Esophagus squamous epithelium (tissue), 5 donors: ENCODE measurements around the gene CHD2. TPM values are rescaled to one million over a fixed set of nuclear protein-coding genes. Genes with fewer than 3 reads are reported as not detected.
"Not testable (repeated sequence)": the region's sequence is repeated elsewhere in the genome, so short reads cannot be mapped to it uniquely, and the experiment has no call there.

Experiments used
- DNase-seq: peaks from one replicate; lab custom pipeline; 2025; lab: John Stamatoyannopoulos, UW
- H3K27ac ChIP-seq, 4 donors: fragments of 200-600 bp; sonication (generic); one replicate each; pipeline ENCODE4 v1.5.1; 2016 to 2019; ENCODE audit warnings: mild to moderate bottlenecking in 1 of 4
- H3K27me3 ChIP-seq, 4 donors: fragments of 200-600 bp; sonication (generic); 1 replicate in 3 of 4; 2 replicates in 1 of 4; pipeline versions ENCODE4 v1.5.1 to v1.6.0; 2017 to 2021; ENCODE audit warnings: antibody characterized with exemption in 1 of 4
- H3K36me3 ChIP-seq, 3 donors: fragments of 200-600 bp; sonication (generic); one replicate each; pipeline ENCODE4 v1.5.1; 2016 to 2019
- H3K4me1 ChIP-seq, 3 donors: fragments of 200-600 bp; sonication (generic); one replicate each; pipeline ENCODE4 v1.5.1; 2017 to 2019
- H3K4me3 ChIP-seq, 4 donors: fragments of 200-600 bp; sonication (generic); 1 replicate in 3 of 4; 2 replicates in 1 of 4; pipeline ENCODE4 v1.5.1; 2016 to 2019; ENCODE audit warnings: mild to moderate bottlenecking in 2 of 4, moderate library complexity in 1 of 4
- H3K9me3 ChIP-seq, 3 donors: fragments of 200-600 bp; sonication (generic); one replicate each; pipeline ENCODE4 v1.5.1; 2016 to 2019
- POLR2A ChIP-seq, 4 donors: fragments of 450-650 bp; IDR thresholded peaks; one replicate each; pipeline ENCODE4 v1.6.1; 2017; ENCODE audit warnings: antibody characterized with exemption in 4 of 4, mild to moderate bottlenecking in 4 of 4, moderate library complexity in 3 of 4
- WGBS, 2 donors: methylation state at CpG; one replicate each; pipeline ENCODE4 v1.1.5; 2018; 5-methylcytosine and 5-hydroxymethylcytosine counted together
- intact Hi-C: fragments of 100-400 bp; cut with DNase I; formaldehyde crosslinking; loops from one replicate; pipeline ENCODE4 v1.15.0; 2022
- total RNA-seq, 4 donors: library from RNA; depleted of rRNA; stranded (reverse); fragments of >200 nt; gene quantifications; one replicate each; pipeline ENCODE4 v1.1.0, GENCODE V29; 2016
- TF ChIP-seq, protein P1 (sequence below), 6 experiments: fragments of 450-650 bp in 4 of 6; fragments of 200-600 bp in 2 of 6; sonication (generic) in 2 of 6; IDR thresholded peaks; one replicate each; pipeline ENCODE4 v1.5.1; 2016 to 2019; ENCODE audit warnings: antibody characterized with exemption in 6 of 6, mild to moderate bottlenecking in 4 of 6, moderate library complexity in 4 of 6
- donor health status: DM: yes; HTN: yes; CAD: no.

The CHD2 gene
- total RNA-seq, 4 donors from 2014 or later: 36.1 to 132 (median 74.8) TPM

- no peak overlapping the region for H3K4me3 ChIP-seq
- peaks cover 0 to 19% (median 10%) of the 10 kb centered on the region in 3 donors for H3K4me1 ChIP-seq
- no peak for DNase-seq
- TF ChIP-seq POLR2A (IDR thresholded peaks at IDR 0.05): no peak
- TF ChIP-seq, protein P1, sequence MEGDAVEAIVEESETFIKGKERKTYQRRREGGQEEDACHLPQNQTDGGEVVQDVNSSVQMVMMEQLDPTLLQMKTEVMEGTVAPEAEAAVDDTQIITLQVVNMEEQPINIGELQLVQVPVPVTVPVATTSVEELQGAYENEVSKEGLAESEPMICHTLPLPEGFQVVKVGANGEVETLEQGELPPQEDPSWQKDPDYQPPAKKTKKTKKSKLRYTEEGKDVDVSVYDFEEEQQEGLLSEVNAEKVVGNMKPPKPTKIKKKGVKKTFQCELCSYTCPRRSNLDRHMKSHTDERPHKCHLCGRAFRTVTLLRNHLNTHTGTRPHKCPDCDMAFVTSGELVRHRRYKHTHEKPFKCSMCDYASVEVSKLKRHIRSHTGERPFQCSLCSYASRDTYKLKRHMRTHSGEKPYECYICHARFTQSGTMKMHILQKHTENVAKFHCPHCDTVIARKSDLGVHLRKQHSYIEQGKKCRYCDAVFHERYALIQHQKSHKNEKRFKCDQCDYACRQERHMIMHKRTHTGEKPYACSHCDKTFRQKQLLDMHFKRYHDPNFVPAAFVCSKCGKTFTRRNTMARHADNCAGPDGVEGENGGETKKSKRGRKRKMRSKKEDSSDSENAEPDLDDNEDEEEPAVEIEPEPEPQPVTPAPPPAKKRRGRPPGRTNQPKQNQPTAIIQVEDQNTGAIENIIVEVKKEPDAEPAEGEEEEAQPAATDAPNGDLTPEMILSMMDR (IDR thresholded peaks at IDR 0.05): no peak
- H3K36me3 ChIP-seq: no peaks in the 10 kb centered on the region
- no peaks in the 10 kb centered on the region for H3K9me3 ChIP-seq
- 29 to 51% methylated on average over 2 of the region's 4 CpGs for WGBS, 2 donors
- intact Hi-C loops: no loop called here
- H3K27me3 ChIP-seq: no peaks in the 10 kb centered on the region
- peak overlapping the region; percentile 23 to 73 (median 56) for H3K27ac ChIP-seq
These were observed 30.7 kb upstream of the CHD2 start for GRCh38 chr15:92869263-92869940.

- H3K36me3 ChIP-seq: no peaks in the 10 kb centered on the region
- TF ChIP-seq, protein P1 (IDR thresholded peaks at IDR 0.05): no peak
- TF ChIP-seq POLR2A (IDR thresholded peaks at IDR 0.05): no peak
- H3K4me3 ChIP-seq: no peak overlapping the region
- peak overlapping the region; percentile 23 to 73 (median 56) for H3K27ac ChIP-seq
- H3K9me3 ChIP-seq: no peaks in the 10 kb centered on the region
- intact Hi-C loops: no loop called here
- peaks cover 0 to 19% (median 10%) of the 10 kb centered on the region in 3 donors for H3K4me1 ChIP-seq
- WGBS, 2 donors: 26 to 43% methylated on average over 9 of the region's 9 CpGs
- DNase-seq: no peak
- H3K27me3 ChIP-seq: no peaks in the 10 kb centered on the region
These were observed 30.0 kb upstream of the CHD2 start for GRCh38 chr15:92870010-92870591.

GRCh38 chr15:92872967-92873366 is 27.2 kb upstream of the CHD2 start:
- H3K36me3 ChIP-seq, H3K27ac ChIP-seq, DNase-seq, intact Hi-C loops, H3K27me3 ChIP-seq, H3K4me3 ChIP-seq, H3K9me3 ChIP-seq: not testable (repeated sequence)
- 96 to 99% methylated on average over 6 of the region's 6 CpGs for WGBS, 2 donors
- peaks cover 0 to 19% (median 10%) of the 10 kb centered on the region in 3 donors for H3K4me1 ChIP-seq

DNA sequence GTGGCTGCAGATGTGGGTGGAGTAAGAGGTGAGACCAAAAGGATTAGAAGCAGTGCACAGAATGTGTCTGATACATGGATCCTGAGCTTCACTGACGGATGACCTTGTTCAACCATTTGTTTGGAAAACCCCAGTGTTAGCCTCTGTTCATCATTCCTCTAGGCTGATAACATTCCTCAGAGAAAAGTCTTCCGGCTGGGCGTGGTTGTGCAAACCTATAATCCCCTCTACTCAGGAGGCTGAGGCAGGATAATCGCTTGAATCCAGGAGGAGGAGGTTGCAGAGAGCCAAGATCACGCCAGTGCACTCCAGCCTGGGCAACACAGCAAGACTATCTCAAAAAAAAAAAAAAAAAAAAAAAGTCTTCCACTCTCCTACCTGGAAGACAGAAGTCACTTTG is 23.1 kb upstream of the CHD2 start:
- Histone ChIP-seq H3K27ac (no peak overlapping the region), H3K27me3 (no peaks in the 10 kb centered on the region)
- WGBS, 2 donors: 63 to 94% methylated on average over 5 of the region's 5 CpGs

DNA sequence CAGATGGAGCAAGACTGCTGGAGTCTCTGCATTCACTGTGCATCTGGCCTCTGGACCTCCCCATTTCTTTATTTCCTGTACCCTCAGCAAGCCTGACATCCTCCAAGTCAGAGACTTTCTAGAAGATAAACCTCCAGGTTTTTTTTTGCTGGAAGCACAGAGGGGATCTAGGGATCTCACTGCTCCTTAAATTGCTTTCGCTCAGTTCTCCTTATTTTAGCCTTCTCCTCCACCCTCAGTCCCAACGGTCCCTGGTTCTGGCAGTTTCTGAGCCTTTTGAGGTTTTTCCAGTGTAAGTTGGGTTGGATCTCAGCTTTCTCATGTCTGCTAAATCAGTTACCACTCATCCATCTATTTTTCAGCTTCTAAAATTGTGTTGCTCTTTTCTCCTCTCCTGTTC is 22.7 kb upstream of the CHD2 start:
- Histone ChIP-seq H3K4me3 (no peak overlapping the region), H3K36me3 (no peaks in the 10 kb centered on the region), H3K27ac (no peak overlapping the region), H3K4me1 (peaks cover 8 to 20% (median 13%) of the 10 kb centered on the region in 3 donors), H3K27me3 (no peaks in the 10 kb centered on the region), H3K9me3 (no peaks in the 10 kb centered on the region)
- intact Hi-C loops: no loop called here
- no peak for TF ChIP-seq POLR2A (IDR thresholded peaks at IDR 0.05)
- TF ChIP-seq, protein P1 (IDR thresholded peaks at IDR 0.05): no peak
- WGBS, 2 donors: 86 to 95% methylated on average over 2 of the region's 2 CpGs
- DNase-seq: no peak

More for the DNA sequence above, 23.1 kb upstream of the CHD2 start:
- Histone ChIP-seq H3K36me3 (no peaks in the 10 kb centered on the region), H3K4me1 (peaks cover 8 to 18% (median 13%) of the 10 kb centered on the region in 3 donors), H3K9me3 (no peaks in the 10 kb centered on the region), H3K4me3 (no peak overlapping the region)
- TF ChIP-seq POLR2A (IDR thresholded peaks at IDR 0.05): no peak
- TF ChIP-seq, protein P1 (IDR thresholded peaks at IDR 0.05): no peak
- intact Hi-C loops: no loop called here
- no peak for DNase-seq
